H1 (cell line): ENCODE measurements around the gene RARRES1. TPM values are rescaled to one million over a fixed set of nuclear protein-coding genes. Genes with fewer than 3 reads are reported as not detected.

ENCODE experiments used
- CTCF ChIA-PET: fragments of 300-600 bp; sonication (Branson Sonifier 250); formaldehyde crosslinking; loops from one replicate; lab custom pipeline; 2021; ENCODE audit not compliant: partially characterized antibody; lab: Charles Lee
- POLR2A ChIA-PET: fragments of 300-600 bp; sonication (Branson Sonifier 250); formaldehyde crosslinking; loops from one replicate; lab custom pipeline; 2021; ENCODE audit warnings: inconsistent platforms; ENCODE audit not compliant: partially characterized antibody; lab: Charles Lee
- DNase-seq, 2 experiments: peaks; one replicate each; pipeline versions ENCODE4 v3.0.0 to v3.0.0-alpha.2; 2010 to 2022; ENCODE audit warnings: low spot score in 2 of 2, low read depth in 1 of 2, mixed read lengths in 1 of 2
- FAIRE-seq: peaks from 2 replicates; lab custom pipeline; 2011; peaks lifted over from hg19 to GRCh38; lab: Jason Lieb, UNC
- H2AFZ ChIP-seq: 2 replicates; pipeline ENCODE4 v1.8.1; 2012; ENCODE audit warnings: low read length, inconsistent platforms
- H2AK5ac ChIP-seq: 2 replicates; pipeline ENCODE4 v1.6.1; 2013; ENCODE audit warnings: low read depth, low read length
- H2BK120ac ChIP-seq: replicated peaks from 2 replicates; pipeline ENCODE3; 2013; ENCODE audit warnings: low read depth, low read length, inconsistent platforms
- H2BK12ac ChIP-seq: 2 replicates; pipeline ENCODE4 v1.6.1; 2013; ENCODE audit warnings: low read depth, low read length
- H2BK15ac ChIP-seq: 2 replicates; pipeline ENCODE4 v1.6.1; 2013; ENCODE audit warnings: low read length
- H2BK20ac ChIP-seq: 2 replicates; pipeline ENCODE4 v1.6.1; 2013; ENCODE audit warnings: low read length
- H2BK5ac ChIP-seq: 2 replicates; pipeline ENCODE4 v1.6.1; 2013; ENCODE audit warnings: low read depth, low read length
- H3K14ac ChIP-seq: 2 replicates; pipeline ENCODE4 v1.6.1; 2013; ENCODE audit warnings: inconsistent platforms; ENCODE audit not compliant: insufficient read length
- H3K18ac ChIP-seq: 2 replicates; pipeline ENCODE4 v1.6.1; 2013; ENCODE audit warnings: low read length; ENCODE audit errors: extremely low read depth
- H3K23ac ChIP-seq: 2 replicates; pipeline ENCODE4 v1.6.1; 2013; ENCODE audit warnings: inconsistent platforms; ENCODE audit not compliant: insufficient read length
- H3K23me2 ChIP-seq: 2 replicates; pipeline ENCODE4 v1.6.1; 2013; ENCODE audit warnings: low read depth, low read length
- H3K27ac ChIP-seq: 2 replicates; pipeline ENCODE4 v1.6.1; 2011; ENCODE audit warnings: low read depth, low read length, inconsistent platforms
- H3K27me3 ChIP-seq, 4 experiments: replicated peaks in 1 of 4; 1 replicate in 1 of 4; 2 replicates in 3 of 4; pipeline versions ENCODE4 v1.6.1 to v1.8.1; 2011 to 2013; ENCODE audit warnings: low read length in 3 of 4, mild to moderate bottlenecking in 3 of 4, inconsistent platforms in 2 of 4, mixed read lengths in 2 of 4, moderate library complexity in 1 of 4; ENCODE audit not compliant: control insufficient read depth in 3 of 4, insufficient read depth in 3 of 4; ENCODE audit errors: extremely low read depth in 1 of 4
- H3K36me3 ChIP-seq, 4 experiments: 2 replicates each; pipeline versions ENCODE4 v1.6.1 to v1.8.1; 2011 to 2013; ENCODE audit warnings: mild to moderate bottlenecking in 4 of 4, low read length in 3 of 4, moderate library complexity in 2 of 4, control low read depth in 1 of 4, inconsistent platforms in 1 of 4; ENCODE audit not compliant: insufficient read depth in 4 of 4, control insufficient read depth in 2 of 4
- H3K4ac ChIP-seq: replicated peaks from 2 replicates; pipeline ENCODE3; 2013; ENCODE audit warnings: low read length, low read depth, mixed read lengths, inconsistent platforms; ENCODE audit not compliant: insufficient read length
- H3K4me1 ChIP-seq, 4 experiments: replicated peaks in 1 of 4; 1 replicate in 1 of 4; 2 replicates in 3 of 4; pipeline versions ENCODE4 v1.6.1 to v1.8.1; 2011 to 2013; ENCODE audit warnings: low read length in 3 of 4, inconsistent platforms in 2 of 4, mixed read lengths in 1 of 4; ENCODE audit not compliant: insufficient read depth in 4 of 4, control insufficient read depth in 3 of 4
- H3K4me2 ChIP-seq, 2 experiments: 2 replicates each; pipeline versions ENCODE4 v1.6.1 to v1.8.1; 2011 to 2013; ENCODE audit warnings: low read depth in 2 of 2, low read length in 2 of 2, control low read depth in 1 of 2, inconsistent platforms in 1 of 2, mild to moderate bottlenecking in 1 of 2; ENCODE audit not compliant: insufficient read depth in 1 of 2
- H3K4me3 ChIP-seq, 4 experiments: fragments of 200-600, 300-600 bp in 1 of 4; sonication (generic), shearing (Covaris generic), sonication (Bioruptor Twin) in 1 of 4; 2 replicates each; pipeline versions ENCODE4 v1.5.1 to v1.8.1; 2011 to 2016; ENCODE audit warnings: low read length in 4 of 4, low read depth in 3 of 4, control low read depth in 2 of 4, inconsistent platforms in 2 of 4, mild to moderate bottlenecking in 2 of 4, mixed read lengths in 1 of 4, moderate library complexity in 1 of 4; ENCODE audit not compliant: insufficient read depth in 2 of 4; ENCODE audit errors: extremely low read depth in 1 of 4
- H3K56ac ChIP-seq: replicated peaks from 2 replicates; pipeline ENCODE3; 2013; ENCODE audit warnings: low read depth, mild to moderate bottlenecking, mixed read lengths, low read length, inconsistent platforms; ENCODE audit not compliant: insufficient read length
- H3K79me1 ChIP-seq: 2 replicates; pipeline ENCODE4 v1.6.1; 2013; ENCODE audit warnings: low read depth, low read length, control low read depth
- H3K79me2 ChIP-seq, 2 experiments: 2 replicates each; pipeline versions ENCODE4 v1.6.1 to v1.8.1; 2012 to 2013; ENCODE audit warnings: low read length in 2 of 2, mild to moderate bottlenecking in 2 of 2, inconsistent platforms in 1 of 2; ENCODE audit not compliant: insufficient read depth in 2 of 2, control insufficient read depth in 1 of 2
- H3K9ac ChIP-seq, 4 experiments: replicated peaks in 1 of 4; 1 replicate in 1 of 4; 2 replicates in 3 of 4; pipeline versions ENCODE4 v1.6.1 to v1.8.1; 2011 to 2013; ENCODE audit warnings: low read depth in 3 of 4, low read length in 3 of 4, control low read depth in 2 of 4, mild to moderate bottlenecking in 2 of 4, moderate library complexity in 2 of 4, inconsistent platforms in 1 of 4; ENCODE audit errors: extremely low read depth in 1 of 4
- H3K9me3 ChIP-seq, 2 experiments: 2 replicates each; pipeline versions ENCODE4 v1.6.1 to v1.8.1; 2012 to 2013; ENCODE audit warnings: mild to moderate bottlenecking in 2 of 2, moderate library complexity in 2 of 2, control low read depth in 1 of 2, inconsistent platforms in 1 of 2, low read depth in 1 of 2, low read length in 1 of 2, mixed read lengths in 1 of 2; ENCODE audit not compliant: insufficient read depth in 2 of 2
- H4K20me1 ChIP-seq, 2 experiments: replicated peaks in 1 of 2; 2 replicates each; pipeline versions ENCODE3 to v1.8.1; 2011 to 2013; ENCODE audit warnings: inconsistent platforms in 2 of 2, low read length in 2 of 2, mild to moderate bottlenecking in 1 of 2; ENCODE audit not compliant: insufficient read depth in 2 of 2, control insufficient read depth in 1 of 2
- H4K5ac ChIP-seq: 2 replicates; pipeline ENCODE4 v1.6.1; 2013; ENCODE audit warnings: low read length, low read depth, mixed read lengths, inconsistent platforms; ENCODE audit not compliant: insufficient read length
- H4K8ac ChIP-seq: 2 replicates; pipeline ENCODE4 v1.8.0; 2013; ENCODE audit warnings: mild to moderate bottlenecking, moderate library complexity, low read length, inconsistent platforms; ENCODE audit not compliant: insufficient read depth; ENCODE audit errors: extremely low read depth
- H4K91ac ChIP-seq: replicated peaks from 2 replicates; pipeline ENCODE3; 2013; ENCODE audit warnings: low read length, mixed read lengths, inconsistent platforms; ENCODE audit not compliant: insufficient read length
- RAD21 ChIP-seq, 2 experiments: IDR thresholded peaks in 1 of 2; conservative IDR thresholded peaks in 1 of 2; 2 replicates each; pipeline ENCODE4 v1.6.1; 2011; ENCODE audit warnings: low read depth in 2 of 2, low read length in 2 of 2, improper control_type of control experiment in 1 of 2, inconsistent platforms in 1 of 2, mild to moderate bottlenecking in 1 of 2, moderate library complexity in 1 of 2
- TCF12 ChIP-seq: IDR thresholded peaks from 2 replicates; pipeline ENCODE4 v1.6.1; 2011; ENCODE audit warnings: low read depth, mild to moderate bottlenecking, low read length
- WGBS, 2 experiments: shearing (Covaris generic) in 1 of 2; methylation state at CpG; one replicate each; pipeline versions ENCODE4 v1.1.6 to v1.1.7; 2013 to 2015; ENCODE audit warnings: low lambda C conversion rate in 2 of 2, mixed read lengths in 2 of 2, inconsistent platforms in 1 of 2, low coverage in 1 of 2, missing lambda C conversion rate in 1 of 2; ENCODE audit not compliant: insufficient replicate concordance in 2 of 2, insufficient coverage in 1 of 2, insufficient read length in 1 of 2; ENCODE audit errors: extremely low coverage in 1 of 2, missing lambda C conversion rate in 1 of 2; 5-methylcytosine and 5-hydroxymethylcytosine counted together
- polyA plus RNA-seq, 7 experiments: library from polyadenylated mRNA; depleted of rRNA in 3 of 7; stranded (reverse) in 5 of 7; unstranded in 2 of 7; fragments of >200 nt in 5 of 7; fragments of 200-250 nt in 2 of 7; gene quantifications; 1 replicate in 5 of 7; 2 replicates in 1 of 7; 4 replicates in 1 of 7; pipeline versions ENCODE4 v1.2.1 to v1.2.3, GENCODE V29; 2011 to 2013; ENCODE audit warnings: missing spikeins in 2 of 7, mixed read lengths in 2 of 7
- total RNA-seq: library from RNA; stranded (reverse); fragmentation: NEBNext Ultra II Directional; extraction: Animal tissue kit (Norgen Biotek cat#: 25700); gene quantifications from 2 replicates; pipeline ENCODE4 v1.2.1, GENCODE V29; 2021

The RARRES1 gene
- total and polyA plus RNA-seq, 2 of the 8 experiments (the other 6 are each of a cell fraction or from before 2014, with no cell fraction given) = 0.26 to 0.71 TPM

DNA sequence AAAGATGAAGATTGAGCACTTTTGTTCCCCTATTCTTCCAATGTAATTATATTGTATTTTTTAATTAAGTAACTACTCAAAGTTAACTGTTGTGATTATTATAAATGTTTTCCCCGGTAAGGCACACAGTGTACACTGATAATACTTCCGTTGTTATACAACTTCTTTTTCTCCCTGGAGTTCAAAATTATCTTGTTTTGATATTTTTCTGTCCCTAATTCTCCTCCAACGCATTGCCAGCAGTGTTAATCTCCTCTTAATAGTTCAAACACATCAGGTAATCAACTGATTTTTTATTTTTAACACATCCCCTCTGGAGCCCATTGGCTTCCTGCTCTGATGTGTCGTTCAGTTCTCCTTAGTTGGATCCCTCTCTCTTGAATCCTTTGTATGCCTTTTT lies 37.3 kb upstream of the RARRES1 start:
- Histone ChIP-seq H4K5ac (no peak overlapping the region), H4K20me1 (no peaks in the 10 kb centered on the region), H3K79me1 (no peaks in the 10 kb centered on the region), H3K9me3 (no peaks in the 10 kb centered on the region), H3K27me3 (no peaks in the 10 kb centered on the region), H2BK120ac (no peak overlapping the region), H3K56ac (no peak overlapping the region), H3K18ac (no peak overlapping the region), H3K79me2 (no peaks in the 10 kb centered on the region), H2BK12ac (no peak overlapping the region), H3K14ac (no peak overlapping the region), H3K23me2 (no peaks in the 10 kb centered on the region), H2AK5ac (no peak overlapping the region), H2BK20ac (no peak overlapping the region), H3K4me1 (peaks cover 3 to 7% (median 7%) of the 10 kb centered on the region in 4 experiments; a peak in 4 of 7 replicates), H3K27ac (no peak overlapping the region), H2BK5ac (no peak overlapping the region), H4K8ac (no peak overlapping the region), H3K9ac (no peak overlapping the region), H4K91ac (no peak overlapping the region), H3K36me3 (no peaks in the 10 kb centered on the region), H3K4me3 (no peak overlapping the region), H3K4me2 (no peak overlapping the region), H3K4ac (no peak overlapping the region), H2BK15ac (no peak overlapping the region), H2AFZ (no peak overlapping the region), H3K23ac (no peak overlapping the region)
- FAIRE-seq (no peak), DNase-seq (no peak)
- CTCF ChIA-PET = interaction anchor here (0.9 kb wide), 1 partner anchor 25 kb away, joined by 3 read pairs; no protein-coding TSS in a partner anchor
- POLR2A ChIA-PET = interaction anchor here (0.6 kb wide), 1 partner anchor 11 kb away, joined by 3 read pairs; no protein-coding TSS in a partner anchor
- WGBS, 2 experiments = 87% methylated on average over 4 of the region's 4 CpGs; no CpG with 5 or more reads in 1 of the 2 experiments
- no peak for TF ChIP-seq RAD21 (IDR thresholded peaks at IDR 0.05 in 1 of 2, conservative IDR thresholded peaks at IDR 0.05 in 1 of 2; ENCODE audit: low read depth in 2 of 2, low read length in 2 of 2)
- no peak for TF ChIP-seq TCF12
